T-cell (primary cell): Measurements from ENCODE around the gene NUDT5. TPM values are rescaled to one million over a fixed set of nuclear protein-coding genes. Genes with fewer than 3 reads are reported as not detected.

ENCODE experiments used
- ATAC-seq, 4 experiments: fragments of 200-7000 bp in 3 of 4; fragments of 150-1000 bp in 1 of 4; cut with Tn5 transposase; replicated peaks in 1 of 4; 1 replicate in 3 of 4; 2 replicates in 1 of 4; pipeline ENCODE4 v1.10.0; 2021; ENCODE audit warnings: moderate library complexity in 3 of 4, mild to moderate bottlenecking in 2 of 4, moderate number of reproducible peaks in 1 of 4
- CTCF ChIA-PET, 2 donors: fragments of 300-600 bp; sonication (Branson Sonifier 250); formaldehyde crosslinking; loops; one replicate each; lab custom pipeline; 2022; ENCODE audit warnings: antibody characterized with exemption in 2 of 2; lab: Charles Lee
- POLR2A ChIA-PET, 2 donors: fragments of 300-600 bp; sonication (Branson Sonifier 250); formaldehyde crosslinking; loops; one replicate each; lab custom pipeline; 2022; ENCODE audit warnings: antibody characterized with exemption in 2 of 2; lab: Charles Lee
- DNase-seq, 35 experiments: peaks; one replicate each; pipeline versions ENCODE4 v3.0.0 to v3.0.0-alpha.2; 2013 to 2023
- H3K27ac ChIP-seq: one replicate; pipeline ENCODE4 v1.5.1; 2013; ENCODE audit warnings: low read length
- H3K27me3 ChIP-seq, 2 experiments: replicated peaks in 1 of 2; 1 replicate in 1 of 2; 2 replicates in 1 of 2; pipeline versions ENCODE4 v1.6.1 to v1.7.0; 2013; ENCODE audit warnings: low read length in 1 of 2, mixed read lengths in 1 of 2; ENCODE audit not compliant: control insufficient read depth in 2 of 2, insufficient read depth in 2 of 2; ENCODE audit errors: extremely low read depth in 1 of 2
- H3K36me3 ChIP-seq, 2 donors: 1 replicate in 1 of 2; 2 replicates in 1 of 2; pipeline versions ENCODE4 v1.6.1 to v1.7.0; 2013; ENCODE audit warnings: low read length in 1 of 2; ENCODE audit not compliant: control insufficient read depth in 2 of 2, insufficient read depth in 1 of 2; ENCODE audit errors: extremely low read depth in 1 of 2
- H3K4me1 ChIP-seq, 2 experiments: 1 replicate in 1 of 2; 2 replicates in 1 of 2; pipeline versions ENCODE4 v1.6.1 to v1.7.0; 2013; ENCODE audit warnings: low read length in 2 of 2, mixed read lengths in 1 of 2; ENCODE audit not compliant: insufficient read depth in 2 of 2, control insufficient read depth in 1 of 2; ENCODE audit errors: extremely low read depth in 1 of 2
- H3K4me3 ChIP-seq, 2 donors: 1 replicate in 1 of 2; 2 replicates in 1 of 2; pipeline versions ENCODE4 v1.5.1 to v1.7.0; 2013; ENCODE audit warnings: mild to moderate bottlenecking in 2 of 2, low read length in 1 of 2, moderate library complexity in 1 of 2; ENCODE audit not compliant: control insufficient read depth in 1 of 2; ENCODE audit errors: extremely low read depth in 1 of 2
- H3K9me3 ChIP-seq: 2 replicates; pipeline ENCODE4 v1.7.0; 2013
- H3K27ac Mint-ChIP-seq, 2 donors: one replicate each; pipeline ENCODE4 v1.8.0; 2020 to 2021; ENCODE audit warnings: mild to moderate bottlenecking in 2 of 2, mixed read lengths in 2 of 2
- H3K27me3 Mint-ChIP-seq, 2 donors: one replicate each; pipeline ENCODE4 v1.8.0; 2021 to 2022; ENCODE audit warnings: mixed read lengths in 2 of 2
- H3K36me3 Mint-ChIP-seq: one replicate; pipeline ENCODE4 v1.8.0; 2021; ENCODE audit warnings: mixed read lengths
- H3K4me1 Mint-ChIP-seq, 3 donors: one replicate each; pipeline ENCODE4 v1.8.0; 2020 to 2022; ENCODE audit warnings: mixed read lengths in 3 of 3, mild to moderate bottlenecking in 1 of 3
- H3K4me3 Mint-ChIP-seq, 3 donors: one replicate each; pipeline ENCODE4 v1.8.0; 2020 to 2022; ENCODE audit warnings: mild to moderate bottlenecking in 3 of 3, mixed read lengths in 3 of 3, moderate library complexity in 3 of 3
- H3K9me3 Mint-ChIP-seq, 3 donors: one replicate each; pipeline ENCODE4 v1.8.0; 2020 to 2022; ENCODE audit warnings: mixed read lengths in 3 of 3
- WGBS: methylation state at CpG from one replicate; pipeline ENCODE4 v1.1.5; 2013; ENCODE audit warnings: missing lambda C conversion rate; ENCODE audit not compliant: insufficient coverage; 5-methylcytosine and 5-hydroxymethylcytosine counted together
- total RNA-seq, 35 experiments: library from RNA in 6 of 35; stranded (reverse) in 6 of 35; fragments of 120-200 nt in 1 of 35; gene quantifications; one replicate each; pipeline versions ENCODE4 v1.2.1 to v1.2.4 and lab custom pipeline; 2013 to 2026

Gene NUDT5
- total RNA-seq, 5 donors from 2014 or later (not counting 1 experiment from before 2014, with no cell fraction given): 32.1 to 54.0 (median 50.3) TPM

DNA sequence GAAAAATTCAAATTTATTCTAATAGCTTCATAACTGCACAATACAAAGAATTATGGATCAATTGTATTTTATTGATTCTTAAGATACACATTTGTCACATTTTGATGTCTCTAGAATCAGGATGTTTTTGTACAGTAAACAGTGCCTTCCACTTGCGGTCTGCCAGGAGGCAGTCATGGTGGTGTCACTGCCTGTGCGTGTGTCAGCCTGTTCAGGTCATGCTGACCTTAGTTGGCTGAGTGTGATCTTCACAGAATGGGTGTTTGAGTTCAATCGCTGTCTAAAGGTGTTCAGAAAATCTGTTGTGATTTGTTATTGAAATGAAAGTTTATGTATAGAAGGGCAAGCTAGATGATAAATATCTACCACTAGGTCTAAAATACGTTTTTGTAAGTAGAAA, 45.5 kb downstream of the NUDT5 start:
- Mint-ChIP-seq H3K27me3 (no peaks in the 10 kb centered on the region), H3K36me3 (peaks cover 34% of the 10 kb centered on the region), H3K4me1 (no peaks in the 10 kb centered on the region), H3K9me3 (no peaks in the 10 kb centered on the region), H3K27ac (no peak overlapping the region), H3K4me3 (no peak overlapping the region)
- DNase-seq (no peak), ATAC-seq (no peak)
- Histone ChIP-seq H3K36me3 (peaks cover 4 to 29% of the 10 kb centered on the region in 2 donors), H3K4me1 (no peaks in the 10 kb centered on the region), H3K9me3 (no peaks in the 10 kb centered on the region), H3K27ac (no peak overlapping the region), H3K4me3 (no peak overlapping the region), H3K27me3 (no peaks in the 10 kb centered on the region)
- ChIA-PET CTCF (no interaction called here), POLR2A (no interaction called here)
- WGBS: 94% methylated on average over 2 of the region's 4 CpGs

DNA sequence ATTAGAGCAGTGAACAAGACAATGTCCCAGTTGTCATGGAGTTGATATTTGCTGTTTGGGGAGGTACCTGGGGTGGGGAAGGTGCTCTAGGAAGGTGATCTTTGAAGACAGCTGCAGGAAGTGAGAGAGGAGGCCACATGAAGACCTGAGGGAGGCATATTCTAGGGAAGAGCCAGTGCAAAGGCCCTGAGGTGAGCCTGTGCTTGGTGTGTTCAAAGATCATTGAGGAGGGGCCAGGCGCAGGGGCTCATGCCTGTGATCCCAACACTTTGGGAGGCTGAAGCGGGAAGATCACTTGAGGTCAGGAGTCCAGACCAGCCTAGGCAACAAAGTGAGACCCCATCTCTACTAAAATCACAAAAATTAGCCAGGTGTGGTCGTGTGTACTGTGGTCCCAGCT, 51.2 kb downstream of the NUDT5 start:
- ATAC-seq (no peak), DNase-seq (no peak)
- Histone ChIP-seq H3K36me3 (peaks cover 17 to 38% of the 10 kb centered on the region in 2 donors), H3K27ac (no peak overlapping the region), H3K4me1 (no peaks in the 10 kb centered on the region), H3K27me3 (no peaks in the 10 kb centered on the region), H3K9me3 (no peaks in the 10 kb centered on the region), H3K4me3 (no peak overlapping the region)
- ChIA-PET CTCF (interaction anchor here in 1 of 2 donors (0.6 kb wide), 1 partner anchor 12 kb away, joined by 3 read pairs; no protein-coding TSS in a partner anchor), POLR2A (no interaction called here)
- H3K9me3 Mint-ChIP-seq: no peaks in the 10 kb centered on the region
- H3K36me3 Mint-ChIP-seq: peaks cover 43% of the 10 kb centered on the region
- no CpG with 5 or more reads among the region's 3 CpGs for WGBS
- H3K27ac Mint-ChIP-seq: no peak overlapping the region
- no peak overlapping the region for H3K4me3 Mint-ChIP-seq
- H3K4me1 Mint-ChIP-seq: no peaks in the 10 kb centered on the region
- no peaks in the 10 kb centered on the region for H3K27me3 Mint-ChIP-seq

DNA sequence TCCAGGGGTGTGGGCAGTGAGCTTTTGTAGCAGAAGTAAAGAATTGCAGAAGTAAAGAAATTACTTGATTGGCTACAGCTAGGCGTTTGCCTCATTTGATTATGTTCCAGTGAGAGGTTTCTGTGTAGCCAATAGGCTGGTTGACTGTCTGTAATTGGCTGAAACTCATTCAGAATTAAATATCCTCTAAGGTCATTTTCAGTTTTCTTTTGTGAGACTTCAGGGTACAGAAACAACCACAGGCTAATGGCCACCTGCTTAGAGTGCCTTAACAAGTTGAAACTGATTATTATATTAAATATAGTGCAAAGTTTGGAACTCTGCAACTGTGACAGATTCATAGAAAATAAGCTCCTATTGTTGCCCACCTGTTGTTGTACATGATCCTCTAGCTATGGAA, 55.7 kb downstream of the NUDT5 start:
- no CpG with 5 or more reads among the region's 1 CpG for WGBS
- Histone ChIP-seq H3K9me3 (no peaks in the 10 kb centered on the region), H3K27me3 (no peaks in the 10 kb centered on the region), H3K27ac (no peak overlapping the region), H3K4me3 (no peak overlapping the region), H3K36me3 (peaks cover 20 to 47% of the 10 kb centered on the region in 2 donors), H3K4me1 (no peaks in the 10 kb centered on the region)
- ChIA-PET CTCF (interaction anchor here in 1 of 2 donors (0.6 kb wide), 1 partner anchor 1415 kb away, joined by 3 read pairs; no protein-coding TSS in a partner anchor), POLR2A (no interaction called here)
- Mint-ChIP-seq H3K27ac (no peak overlapping the region), H3K36me3 (peaks cover 43% of the 10 kb centered on the region), H3K4me1 (no peaks in the 10 kb centered on the region), H3K9me3 (no peaks in the 10 kb centered on the region), H3K4me3 (no peak overlapping the region), H3K27me3 (no peaks in the 10 kb centered on the region)
- ATAC-seq: no peak
- no peak for DNase-seq

DNA sequence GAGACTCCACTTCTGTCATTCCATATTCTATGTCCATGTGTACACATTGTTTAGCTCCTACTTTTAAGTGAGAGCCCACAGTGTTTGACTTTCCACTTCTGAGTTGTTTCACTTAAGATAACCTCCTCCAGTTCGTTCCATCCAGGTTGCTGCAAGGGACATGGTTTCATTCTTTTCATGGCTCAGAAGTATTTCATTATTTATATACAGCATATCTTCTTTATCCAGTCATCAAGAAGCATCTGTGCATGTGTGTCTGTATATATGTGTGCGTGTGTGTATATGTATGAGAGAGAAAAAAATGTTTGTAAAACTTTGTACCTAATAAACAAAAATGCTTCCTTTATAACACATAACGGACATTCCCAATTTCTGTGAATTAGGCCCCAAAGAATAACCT, 60.1 kb downstream of the NUDT5 start:
- H3K4me3 ChIP-seq: no peak overlapping the region
- no peak overlapping the region for H3K27ac Mint-ChIP-seq
- no peaks in the 10 kb centered on the region for H3K27me3 ChIP-seq
- peaks cover 0 to 3% of the 10 kb centered on the region in 2 experiments for H3K4me1 ChIP-seq
- ChIA-PET POLR2A (no interaction called here), CTCF (no interaction called here)
- peaks cover 24% of the 10 kb centered on the region for H3K36me3 Mint-ChIP-seq
- H3K27ac ChIP-seq: no peak overlapping the region
- no peaks in the 10 kb centered on the region for H3K27me3 Mint-ChIP-seq
- H3K36me3 ChIP-seq: peaks cover 12 to 27% of the 10 kb centered on the region in 2 donors
- no peak for ATAC-seq
- H3K9me3 Mint-ChIP-seq: no peaks in the 10 kb centered on the region
- no peak overlapping the region for H3K4me3 Mint-ChIP-seq
- peaks cover 4 to 9% (median 8%) of the 10 kb centered on the region in 3 donors for H3K4me1 Mint-ChIP-seq
- WGBS: no CpG with 5 or more reads among the region's 3 CpGs
- H3K9me3 ChIP-seq: no peaks in the 10 kb centered on the region
- no peak for DNase-seq

DNA sequence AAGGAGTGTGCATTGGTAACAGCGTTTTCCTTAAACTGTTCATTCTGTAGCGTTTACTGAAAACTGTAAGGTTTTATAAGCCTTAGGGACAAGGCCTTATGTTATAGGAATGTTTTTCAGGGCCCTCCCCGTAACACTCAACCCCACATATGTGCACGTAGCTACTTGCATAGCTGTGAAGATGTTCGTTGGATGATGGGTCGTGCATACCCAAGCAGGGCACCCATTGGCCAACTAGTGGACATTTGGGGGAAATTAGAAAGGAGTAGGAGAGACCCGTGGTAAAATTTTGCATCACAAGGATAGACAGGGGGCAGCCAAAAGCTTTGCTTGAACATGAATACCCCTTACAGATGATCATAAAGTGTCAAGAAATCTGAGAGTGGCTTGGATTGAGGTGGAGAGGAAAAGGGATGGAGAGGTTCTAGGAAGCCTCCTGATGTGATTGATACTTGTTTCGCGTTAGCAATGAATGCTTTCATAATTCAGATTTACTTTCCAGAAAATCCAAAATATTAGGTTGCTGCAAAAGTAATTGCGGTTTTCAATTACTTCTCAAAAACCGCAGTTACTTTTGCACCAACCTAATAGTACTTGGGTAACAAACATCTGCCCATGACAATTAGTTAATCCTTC, 65.3 kb downstream of the NUDT5 start:
- ATAC-seq: no peak
- H3K9me3 Mint-ChIP-seq: no peaks in the 10 kb centered on the region
- POLR2A ChIA-PET: interaction anchor here in 1 of 2 donors (0.7 kb wide), 1 partner anchor 17 kb away, joined by 3 read pairs; no protein-coding TSS in a partner anchor
- no peaks in the 10 kb centered on the region for H3K27me3 Mint-ChIP-seq
- H3K4me3 Mint-ChIP-seq: peak overlapping the region; percentile 84 to 90 (median 85)
- Histone ChIP-seq H3K4me3 (peak overlapping the region; percentile 57 to 68), H3K27me3 (no peaks in the 10 kb centered on the region), H3K4me1 (peaks cover 5 to 18% of the 10 kb centered on the region in 2 experiments), H3K9me3 (no peaks in the 10 kb centered on the region), H3K36me3 (peaks cover 3 to 5% of the 10 kb centered on the region in 2 donors), H3K27ac (peak overlapping the region; percentile 48)
- CTCF ChIA-PET: interaction anchor here in 1 of 2 donors (1.2 to 1.4 kb wide), 2 partner anchors 65 to 87 kb away, joined by 4 to 6 read pairs; partner anchors contain the start of genes CDC123, NUDT5 and UPF2
- peaks cover 8% of the 10 kb centered on the region for H3K36me3 Mint-ChIP-seq
- H3K27ac Mint-ChIP-seq: peak overlapping the region; percentile 76 to 80
- H3K4me1 Mint-ChIP-seq: peaks cover 20 to 27% (median 22%) of the 10 kb centered on the region in 3 donors
- WGBS: 34% methylated on average over 3 of the region's 11 CpGs
- DNase-seq: peak in 19 of 35 experiments; percentile 4 to 65 (median 16)

DNA sequence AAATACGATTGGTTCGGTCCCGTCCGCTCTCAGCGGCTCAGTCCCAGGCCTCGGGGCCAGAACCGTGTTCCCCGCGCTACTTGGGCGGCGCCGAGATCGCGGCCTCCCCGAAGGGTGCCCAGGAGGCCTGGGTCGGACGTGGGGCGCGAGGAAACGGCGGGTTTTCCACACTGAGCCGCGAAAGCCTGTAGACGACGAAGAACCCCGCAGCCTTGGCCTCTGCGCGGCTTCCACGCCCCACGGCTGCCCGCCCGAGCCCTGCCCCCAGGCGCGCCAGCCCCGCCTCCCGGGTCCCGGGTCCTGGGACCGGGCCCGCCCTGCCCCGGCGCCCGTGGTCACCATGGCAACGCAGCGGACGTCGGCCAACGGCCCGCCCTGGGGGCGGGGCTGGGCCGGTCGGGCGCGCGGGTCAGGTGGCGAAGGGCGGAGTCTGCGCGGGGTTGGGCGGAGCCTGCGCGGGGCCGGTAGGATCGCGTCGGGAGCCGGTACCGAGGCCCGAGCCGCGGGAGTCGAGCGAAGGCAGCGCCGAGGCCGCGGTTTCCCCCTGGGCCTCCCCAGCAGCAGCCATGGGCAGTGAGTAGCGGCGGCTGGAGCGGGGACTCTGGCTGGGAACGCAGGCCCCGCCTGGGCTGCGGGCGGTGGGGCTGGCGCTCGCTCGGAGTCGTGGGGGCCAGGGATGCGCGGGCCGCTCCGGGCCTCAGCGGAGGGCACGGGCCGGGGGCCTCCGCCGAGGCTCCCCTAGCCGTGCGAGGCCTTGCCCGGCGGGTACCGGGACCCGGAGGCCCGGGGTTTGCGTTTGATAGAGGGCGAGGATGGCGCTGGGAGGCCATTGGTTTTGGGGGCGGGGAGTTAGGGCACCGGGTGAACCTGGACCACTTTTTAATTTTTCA, 66.2 kb downstream of the NUDT5 start, which contains the start of gene SEC61A2:
TSS of gene SEC61A2 (plus strand) at position 456 of the 890 bp plus-strand sequence. CDS start at position 567, 111 bp downstream.
- Mint-ChIP-seq H3K4me3 (peak within 1 kb of the TSS; percentile 84 to 90 (median 85)), H3K9me3 (no peaks in the 10 kb centered on the region), H3K4me1 (peaks cover 20 to 27% (median 22%) of the 10 kb centered on the region in 3 donors), H3K36me3 (peaks cover 4% of the 10 kb centered on the region), H3K27me3 (no peaks in the 10 kb centered on the region), H3K27ac (peak within 1 kb of the TSS; percentile 80 to 84)
- peak within 1 kb of the TSS; percentile 68 to 78 for H3K4me3 ChIP-seq
- under 1% methylated on average over 104 of the region's 108 CpGs for WGBS
- H3K27ac ChIP-seq: peak within 1 kb of the TSS; percentile 79
- ATAC-seq (peak; percentile 89 to 95 (median 93)), DNase-seq (peak; percentile 84 to 99 (median 92))
- peaks cover 5 to 18% of the 10 kb centered on the region in 2 experiments for H3K4me1 ChIP-seq
- no peaks in the 10 kb centered on the region for H3K9me3 ChIP-seq
- ChIA-PET POLR2A (interaction anchor here in 1 of 2 donors (0.7 kb wide), 1 partner anchor 17 kb away, joined by 3 read pairs; no protein-coding TSS in a partner anchor), CTCF (interaction anchor here in 1 of 2 donors (1.2 to 1.4 kb wide), 2 partner anchors 66 to 87 kb away, joined by 4 to 6 read pairs; partner anchors contain the start of genes CDC123, NUDT5 and UPF2)
- no peaks in the 10 kb centered on the region for H3K27me3 ChIP-seq
- H3K36me3 ChIP-seq: peaks cover 1 to 5% of the 10 kb centered on the region in 2 donors
